LNCAP (cell line): ENCODE data around the gene ZNRF4.

Source experiments
- TF ChIP-seq, protein P1 (sequence below): fragments of 450-650 bp; IDR thresholded peaks from 2 replicates; pipeline ENCODE4 v1.5.1; 2017; ENCODE audit warnings: mild to moderate bottlenecking

Gene ZNRF4

DNA sequence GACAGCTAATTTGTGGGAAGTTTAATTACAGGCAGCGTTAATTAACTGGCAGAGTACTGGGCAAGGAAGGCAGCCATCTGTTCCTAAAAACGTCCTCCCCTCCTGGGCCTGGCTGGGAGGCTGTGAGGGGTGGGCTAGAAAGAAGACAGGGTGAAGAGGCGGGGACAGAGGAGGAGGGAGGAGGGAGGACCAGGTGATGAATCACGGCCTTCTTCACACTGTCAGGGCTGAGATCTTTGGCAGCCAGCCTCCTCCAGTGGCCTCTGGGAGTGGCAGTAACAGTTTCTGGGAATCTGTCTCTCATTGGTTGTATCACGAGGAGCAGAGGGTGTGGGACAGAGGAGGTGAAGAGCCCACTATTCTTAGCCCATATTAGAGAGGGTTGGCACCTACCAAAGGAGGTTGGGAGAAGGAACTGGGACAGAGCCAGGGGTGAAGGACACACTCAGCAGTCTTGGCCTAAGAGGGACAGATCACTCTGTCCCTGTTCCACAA, 9.6 kb upstream of the ZNRF4 start:
- TF ChIP-seq, protein P1, sequence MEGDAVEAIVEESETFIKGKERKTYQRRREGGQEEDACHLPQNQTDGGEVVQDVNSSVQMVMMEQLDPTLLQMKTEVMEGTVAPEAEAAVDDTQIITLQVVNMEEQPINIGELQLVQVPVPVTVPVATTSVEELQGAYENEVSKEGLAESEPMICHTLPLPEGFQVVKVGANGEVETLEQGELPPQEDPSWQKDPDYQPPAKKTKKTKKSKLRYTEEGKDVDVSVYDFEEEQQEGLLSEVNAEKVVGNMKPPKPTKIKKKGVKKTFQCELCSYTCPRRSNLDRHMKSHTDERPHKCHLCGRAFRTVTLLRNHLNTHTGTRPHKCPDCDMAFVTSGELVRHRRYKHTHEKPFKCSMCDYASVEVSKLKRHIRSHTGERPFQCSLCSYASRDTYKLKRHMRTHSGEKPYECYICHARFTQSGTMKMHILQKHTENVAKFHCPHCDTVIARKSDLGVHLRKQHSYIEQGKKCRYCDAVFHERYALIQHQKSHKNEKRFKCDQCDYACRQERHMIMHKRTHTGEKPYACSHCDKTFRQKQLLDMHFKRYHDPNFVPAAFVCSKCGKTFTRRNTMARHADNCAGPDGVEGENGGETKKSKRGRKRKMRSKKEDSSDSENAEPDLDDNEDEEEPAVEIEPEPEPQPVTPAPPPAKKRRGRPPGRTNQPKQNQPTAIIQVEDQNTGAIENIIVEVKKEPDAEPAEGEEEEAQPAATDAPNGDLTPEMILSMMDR, result no peak

DNA sequence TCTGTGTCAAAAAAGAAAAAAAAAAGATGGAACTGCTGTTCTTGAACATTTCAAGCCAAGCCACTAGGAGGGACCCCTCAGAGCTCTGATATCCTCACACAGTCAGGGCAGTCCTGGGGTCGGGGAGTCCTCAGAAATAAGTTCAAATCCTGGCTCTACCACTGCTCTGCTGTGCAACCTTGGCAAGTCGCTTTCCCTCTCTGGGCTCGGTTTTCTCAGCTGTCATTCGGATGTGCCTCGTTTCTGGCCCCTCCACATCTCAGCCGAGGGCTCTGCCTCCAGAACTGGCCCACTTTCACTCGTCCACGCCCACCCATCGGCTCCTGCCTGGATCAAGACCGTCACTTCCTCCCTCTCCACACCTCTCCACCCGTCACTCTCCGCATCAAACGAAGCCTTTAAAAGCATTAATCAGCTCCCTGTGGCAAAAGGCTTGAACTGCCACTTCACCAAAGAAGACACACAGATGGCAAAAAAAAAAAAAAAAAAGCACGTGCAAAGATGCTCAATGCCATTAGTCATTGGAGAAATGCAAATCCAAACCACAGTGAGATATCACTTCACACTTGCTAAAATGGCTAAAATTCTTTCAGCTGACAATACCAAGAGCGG, 7.4 kb upstream of the ZNRF4 start:
- TF ChIP-seq, protein P1, result no peak

DNA sequence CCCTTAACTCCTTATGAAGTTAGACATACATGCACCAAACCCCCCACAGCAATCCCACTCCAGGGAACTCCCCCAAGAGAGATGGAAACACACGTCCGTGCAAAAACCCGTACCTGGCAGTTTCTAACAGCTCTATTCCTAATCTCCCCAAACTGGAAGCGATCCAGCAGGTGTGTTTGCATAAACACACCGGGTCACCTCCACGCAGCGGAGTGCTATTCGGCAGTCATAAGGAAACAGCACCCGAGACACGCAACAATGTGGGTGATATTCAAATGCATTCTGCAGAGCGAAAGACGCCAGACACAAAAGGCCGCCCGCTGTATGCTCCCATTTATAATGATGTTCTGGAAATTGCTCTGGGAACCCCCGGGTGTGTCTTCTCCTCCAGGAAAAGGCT, 6.8 kb upstream of the ZNRF4 start:
- TF ChIP-seq, protein P1, result no peak

DNA sequence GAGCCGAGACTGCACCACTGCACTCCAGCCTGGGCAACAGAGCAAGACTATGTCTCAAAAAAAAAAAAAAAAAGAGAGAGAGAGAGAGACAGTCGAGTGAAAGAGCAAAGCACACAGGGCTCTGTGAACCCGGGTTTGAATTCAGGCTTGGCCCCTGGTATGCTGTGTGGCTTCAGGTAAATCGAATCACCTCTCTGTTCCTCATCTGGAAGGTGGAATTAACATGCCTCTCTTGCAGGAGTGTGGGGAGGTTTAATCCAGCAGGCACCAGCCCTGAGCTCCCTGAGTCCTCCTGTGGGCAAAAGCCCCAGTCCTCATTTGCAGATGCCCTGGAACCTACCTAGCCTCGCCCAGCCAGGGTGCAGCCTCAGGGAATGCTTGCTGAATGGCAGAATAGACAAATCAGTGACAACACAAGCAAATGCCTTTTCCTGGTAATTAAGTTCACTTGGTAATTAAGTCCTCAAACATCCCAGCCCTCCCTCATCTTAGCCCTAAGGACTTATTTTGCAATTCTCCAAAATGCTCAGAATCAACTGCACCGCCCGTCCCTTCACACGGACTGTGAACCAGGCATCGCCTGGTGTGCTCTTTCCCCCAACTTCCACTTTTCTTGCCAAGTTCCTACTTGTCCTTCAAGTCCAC, 4.6 kb upstream of the ZNRF4 start:
- TF ChIP-seq, protein P1, result no peak

DNA sequence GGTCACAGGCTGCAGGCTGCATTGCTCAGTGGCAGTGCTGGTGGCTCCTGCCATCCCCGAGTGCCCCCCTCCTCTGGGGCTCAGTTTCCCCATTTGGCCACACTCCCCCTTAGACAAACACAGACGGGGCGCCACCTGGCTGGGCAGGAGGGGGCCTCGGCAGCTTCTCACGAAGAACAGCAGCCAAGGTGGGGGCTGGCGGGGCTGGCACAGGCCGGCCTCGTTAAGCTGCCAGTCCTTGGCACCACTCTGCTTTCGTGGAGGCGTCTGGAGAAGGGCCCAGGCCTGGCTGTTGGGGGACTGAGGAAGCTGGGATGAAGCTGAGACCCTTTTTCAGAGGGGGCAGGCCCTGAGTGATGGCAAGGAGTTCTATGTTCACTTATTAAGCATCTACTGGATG, 3.7 kb upstream of the ZNRF4 start:
- TF ChIP-seq, protein P1, result no peak

DNA sequence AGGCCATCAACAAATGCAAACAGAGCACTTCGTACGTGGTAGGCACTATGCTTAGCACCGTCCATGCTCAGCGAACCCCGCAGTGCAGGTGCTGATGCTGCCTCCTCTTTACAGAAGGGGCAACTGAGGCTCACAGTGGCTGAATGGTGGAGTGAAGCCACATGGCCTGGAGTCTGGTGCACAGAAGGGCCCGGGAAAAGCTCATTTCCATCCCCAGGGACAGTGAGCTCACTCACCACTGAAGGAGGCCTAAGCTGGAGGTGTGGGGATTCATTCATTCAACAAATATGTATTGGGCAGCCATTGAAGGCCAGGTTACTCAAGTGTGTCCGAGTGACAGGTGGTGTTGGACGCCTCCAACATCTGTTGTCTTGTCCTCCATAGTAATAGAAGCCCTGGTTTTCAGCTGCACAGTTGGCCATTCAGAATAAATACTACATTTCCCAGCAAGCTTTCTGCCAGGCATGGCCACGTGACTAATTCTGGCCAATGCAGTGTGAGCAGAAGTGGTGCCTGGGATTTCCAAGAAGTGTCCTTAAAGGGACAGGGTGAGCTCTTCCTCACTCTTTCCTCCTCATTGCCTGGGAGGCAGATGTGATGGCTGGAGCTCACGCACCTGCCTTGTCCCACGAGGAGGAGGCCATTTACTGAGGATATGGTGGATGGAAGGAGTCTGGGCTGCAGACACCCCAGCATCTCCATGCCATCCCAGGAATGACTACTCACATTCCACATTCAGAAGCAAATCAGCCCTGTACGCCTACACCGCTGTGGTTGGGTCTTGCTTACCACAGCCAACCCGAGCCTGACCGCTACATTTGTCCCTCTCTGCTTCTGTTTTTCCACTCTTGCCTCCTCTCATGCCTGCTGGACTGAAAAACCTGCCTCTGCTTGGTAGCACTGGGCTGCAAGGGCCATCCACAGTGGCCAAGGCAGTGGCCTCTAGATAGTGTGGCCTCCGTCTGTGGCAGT, 2.3 kb upstream of the ZNRF4 start:
- TF ChIP-seq, protein P1, result no peak

DNA sequence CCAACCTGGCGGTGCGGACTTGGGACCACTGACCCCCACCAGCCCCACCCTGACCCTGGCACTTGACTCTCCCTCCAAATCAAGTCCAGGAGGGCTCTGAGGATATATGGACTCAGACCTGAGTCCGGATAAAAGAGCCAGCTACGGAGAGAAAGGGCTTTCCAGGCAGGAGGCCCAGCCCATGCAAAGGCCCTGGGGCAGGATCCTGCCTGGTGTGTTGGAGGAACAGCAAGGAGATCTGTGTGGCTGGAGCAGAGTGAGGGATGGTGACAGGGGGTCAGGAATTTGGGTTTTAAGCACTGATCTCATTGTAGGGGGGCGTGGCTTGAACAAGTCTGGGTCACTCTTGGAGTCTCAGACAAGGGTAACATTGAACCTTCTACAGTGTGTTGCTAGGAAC, 474 bp upstream of the ZNRF4 start:
- TF ChIP-seq, protein P1, result no peak
